Right atrium auricular region (tissue), 2 donors: ENCODE data around the gene COCH. TPM values are rescaled to one million over a fixed set of nuclear protein-coding genes. Genes with fewer than 3 reads are reported as not detected.
A peak's percentile ranks its signal among the peaks of the same experiment; 100 is the strongest.

Experiments
- DNase-seq: peaks from one replicate; pipeline ENCODE4 v3.0.0-alpha.2; 2019; ENCODE audit warnings: low spot score
- H3K27ac ChIP-seq, 2 donors: fragments of 200-600 bp; sonication (generic); 1 replicate in 1 of 2; 2 replicates in 1 of 2; pipeline ENCODE4 v1.5.1; 2016 to 2019
- H3K27me3 ChIP-seq, 2 donors: fragments of 200-600 bp; sonication (generic); one replicate each; pipeline versions ENCODE4 v1.5.1 to v1.6.0; 2017 to 2019
- H3K36me3 ChIP-seq: fragments of 200-600 bp; sonication (generic); one replicate; pipeline ENCODE4 v1.5.1; 2016
- H3K4me1 ChIP-seq, 2 donors: fragments of 200-600 bp; sonication (generic); one replicate each; pipeline versions ENCODE4 v1.5.1 to v1.6.0; 2017 to 2019
- H3K4me3 ChIP-seq, 2 donors: fragments of 200-600 bp; sonication (generic); 1 replicate in 1 of 2; 2 replicates in 1 of 2; pipeline ENCODE4 v1.5.1; 2017 to 2019; ENCODE audit warnings: mild to moderate bottlenecking in 1 of 2, moderate library complexity in 1 of 2
- H3K9me3 ChIP-seq, 2 donors: fragments of 200-600 bp; sonication (generic); one replicate each; pipeline ENCODE4 v1.5.1; 2019
- total RNA-seq, 2 donors: library from RNA; depleted of rRNA; stranded (reverse); fragments of >200 nt; gene quantifications; one replicate each; pipeline ENCODE4 v1.1.0, GENCODE V29; 2016
- TF ChIP-seq, protein P1 (sequence below), 2 donors: fragments of 200-600 bp; sonication (generic); IDR thresholded peaks; one replicate each; pipeline ENCODE4 v1.5.1; 2019; ENCODE audit warnings: antibody characterized with exemption in 2 of 2

COCH gene
- total RNA-seq, 2 donors from 2014 or later: 0.47 to 1.6 TPM

GRCh38 chr14:30869551-30870155 is 4.7 kb upstream of the COCH start:
- peaks cover 0 to 10% of the 10 kb centered on the region in 2 donors for H3K4me1 ChIP-seq
- H3K4me3 ChIP-seq: no peak overlapping the region
- H3K36me3 ChIP-seq: no peaks in the 10 kb centered on the region
- H3K27ac ChIP-seq: no peak overlapping the region
- TF ChIP-seq, protein P1, sequence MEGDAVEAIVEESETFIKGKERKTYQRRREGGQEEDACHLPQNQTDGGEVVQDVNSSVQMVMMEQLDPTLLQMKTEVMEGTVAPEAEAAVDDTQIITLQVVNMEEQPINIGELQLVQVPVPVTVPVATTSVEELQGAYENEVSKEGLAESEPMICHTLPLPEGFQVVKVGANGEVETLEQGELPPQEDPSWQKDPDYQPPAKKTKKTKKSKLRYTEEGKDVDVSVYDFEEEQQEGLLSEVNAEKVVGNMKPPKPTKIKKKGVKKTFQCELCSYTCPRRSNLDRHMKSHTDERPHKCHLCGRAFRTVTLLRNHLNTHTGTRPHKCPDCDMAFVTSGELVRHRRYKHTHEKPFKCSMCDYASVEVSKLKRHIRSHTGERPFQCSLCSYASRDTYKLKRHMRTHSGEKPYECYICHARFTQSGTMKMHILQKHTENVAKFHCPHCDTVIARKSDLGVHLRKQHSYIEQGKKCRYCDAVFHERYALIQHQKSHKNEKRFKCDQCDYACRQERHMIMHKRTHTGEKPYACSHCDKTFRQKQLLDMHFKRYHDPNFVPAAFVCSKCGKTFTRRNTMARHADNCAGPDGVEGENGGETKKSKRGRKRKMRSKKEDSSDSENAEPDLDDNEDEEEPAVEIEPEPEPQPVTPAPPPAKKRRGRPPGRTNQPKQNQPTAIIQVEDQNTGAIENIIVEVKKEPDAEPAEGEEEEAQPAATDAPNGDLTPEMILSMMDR (IDR thresholded peaks at IDR 0.05): no peak
- H3K27me3 ChIP-seq: peaks cover 2 to 3% of the 10 kb centered on the region in 2 donors
- no peaks in the 10 kb centered on the region for H3K9me3 ChIP-seq
- DNase-seq: no peak

DNA sequence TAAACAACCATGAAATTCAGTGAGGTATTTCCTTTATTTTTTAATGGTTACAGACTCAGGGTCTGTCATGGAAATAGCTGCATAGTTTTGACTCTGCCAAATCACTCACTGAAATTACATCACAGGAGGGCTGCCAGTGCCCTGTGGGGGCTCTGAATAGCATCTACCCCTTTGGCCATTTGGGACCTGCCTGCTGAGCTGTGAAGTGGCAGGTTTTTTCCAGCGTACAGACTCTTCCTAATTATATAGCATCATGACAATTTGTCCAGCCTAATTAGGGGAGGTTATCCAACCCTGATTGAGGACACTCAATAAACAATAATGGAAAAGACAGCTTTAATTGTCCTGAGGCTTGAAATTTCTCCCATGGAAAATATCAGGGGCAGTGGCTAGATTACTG is 1.8 kb upstream of the COCH start:
- Histone ChIP-seq H3K27ac (no peak overlapping the region), H3K9me3 (no peaks in the 10 kb centered on the region), H3K27me3 (peaks cover 11% of the 10 kb centered on the region in 2 donors), H3K4me1 (peaks cover 0 to 20% of the 10 kb centered on the region in 2 donors), H3K4me3 (no peak overlapping the region), H3K36me3 (no peaks in the 10 kb centered on the region)
- TF ChIP-seq, protein P1 (IDR thresholded peaks at IDR 0.05): no peak
- no peak for DNase-seq

DNA sequence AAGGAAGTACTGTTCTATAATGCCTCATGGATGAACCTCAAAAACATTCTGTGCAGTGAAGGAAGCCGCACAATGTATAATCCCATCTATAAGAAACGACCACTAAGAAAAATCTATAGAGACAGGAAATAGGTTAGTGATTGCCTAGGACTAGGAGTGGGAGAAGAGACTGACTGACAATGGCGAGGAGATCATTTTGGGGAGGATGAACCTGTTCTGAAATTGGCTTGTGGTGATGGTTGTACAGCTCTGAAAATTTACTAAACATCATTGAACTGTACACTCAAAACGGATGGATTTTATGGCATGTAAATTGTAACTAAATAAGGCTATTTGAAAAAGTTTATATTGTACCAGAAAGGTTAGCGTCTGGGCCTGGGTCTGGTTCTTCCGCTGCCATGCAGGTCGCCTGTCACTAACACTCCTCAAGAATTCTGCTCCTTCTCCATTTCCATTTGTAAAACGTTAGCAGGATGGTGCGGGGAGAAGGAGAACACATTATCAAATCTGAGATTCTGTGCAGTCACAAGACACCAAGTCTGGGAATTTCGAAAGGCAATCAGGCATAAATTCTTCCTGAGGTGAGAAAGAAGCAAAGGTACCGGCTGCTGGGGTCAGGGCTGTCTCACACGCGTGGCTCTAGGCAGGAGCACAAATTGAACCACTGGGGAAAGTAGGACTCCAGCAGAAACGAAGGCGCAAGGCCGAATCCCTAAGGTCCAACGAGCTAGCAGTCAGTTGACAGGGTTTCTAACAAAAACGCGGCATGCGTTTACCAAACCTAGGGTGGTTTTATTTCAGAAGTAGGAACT is 845 bp upstream of the COCH start:
- TF ChIP-seq, protein P1 (IDR thresholded peaks at IDR 0.05): no peak
- no peak for DNase-seq
- Histone ChIP-seq H3K36me3 (no peaks in the 10 kb centered on the region), H3K9me3 (no peaks in the 10 kb centered on the region), H3K27ac (no peak overlapping the region), H3K27me3 (peaks cover 11% of the 10 kb centered on the region in 2 donors), H3K4me3 (peak overlapping the region in 1 of 2 donors; percentile 64), H3K4me1 (peaks cover 0 to 20% of the 10 kb centered on the region in 2 donors)

DNA sequence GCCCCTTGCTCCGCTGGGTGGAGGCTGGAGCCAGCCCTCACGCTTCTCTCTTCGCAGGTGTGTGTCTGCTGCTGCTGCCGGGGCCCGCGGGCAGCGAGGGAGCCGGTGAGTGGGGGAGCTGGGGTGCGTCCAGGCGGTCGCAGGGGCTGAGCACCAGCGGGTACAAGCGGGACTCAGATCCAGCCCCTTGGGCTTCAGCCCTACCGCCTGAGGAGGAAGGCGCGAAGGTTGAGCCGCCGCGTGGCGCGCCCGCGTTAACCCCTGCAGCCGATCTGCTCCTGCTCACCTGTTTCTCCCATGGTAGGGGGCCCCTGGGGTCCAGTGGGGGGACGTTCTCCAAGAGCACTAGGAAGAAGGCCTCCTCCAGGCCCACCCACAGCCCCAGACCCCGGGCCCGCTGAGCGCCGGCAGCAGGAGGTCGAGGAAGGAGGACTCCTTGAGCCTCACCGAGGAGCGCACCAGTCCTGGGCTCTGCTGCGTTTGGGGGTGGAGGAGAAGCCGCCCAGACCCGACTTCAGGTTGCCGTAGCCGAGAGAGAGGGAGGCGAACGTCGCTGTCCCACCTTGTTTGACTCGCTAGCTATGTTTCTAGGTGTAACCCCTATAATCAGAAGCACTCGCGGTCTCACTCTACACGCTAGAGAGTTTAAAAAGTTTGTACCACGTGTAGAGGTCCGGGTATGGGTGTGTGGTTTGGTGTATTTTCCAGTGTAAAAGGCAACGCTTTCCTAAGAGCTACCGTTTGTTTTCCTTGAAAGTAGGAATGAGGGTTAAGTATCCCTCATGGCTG is 834 bp downstream of the COCH start:
- TF ChIP-seq, protein P1 (IDR thresholded peaks at IDR 0.05): no peak
- Histone ChIP-seq H3K9me3 (no peaks in the 10 kb centered on the region), H3K27me3 (peaks cover 11% of the 10 kb centered on the region in 2 donors), H3K36me3 (no peaks in the 10 kb centered on the region), H3K4me1 (peaks cover 0 to 20% of the 10 kb centered on the region in 2 donors), H3K4me3 (peak overlapping the region; percentile 41 to 64), H3K27ac (no peak overlapping the region)
- no peak for DNase-seq

DNA sequence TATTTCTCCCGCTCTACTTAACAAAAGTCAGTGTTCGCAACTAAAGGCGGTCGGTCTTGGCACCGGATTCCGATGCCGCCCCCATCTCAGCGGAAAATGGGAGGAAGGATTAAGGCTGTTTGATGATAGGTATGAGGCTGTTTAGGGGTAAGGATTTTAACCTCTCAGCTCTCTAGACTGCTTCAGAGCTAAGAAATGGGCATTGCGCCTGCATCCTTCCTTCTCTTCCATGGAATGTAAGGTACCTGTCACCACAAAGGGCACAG is 1.4 kb downstream of the COCH start:
- TF ChIP-seq, protein P1 (IDR thresholded peaks at IDR 0.05): no peak
- H3K9me3 ChIP-seq: no peaks in the 10 kb centered on the region
- H3K4me3 ChIP-seq: no peak overlapping the region
- H3K36me3 ChIP-seq: no peaks in the 10 kb centered on the region
- H3K27ac ChIP-seq: no peak overlapping the region
- peaks cover 11% of the 10 kb centered on the region in 2 donors for H3K27me3 ChIP-seq
- no peak for DNase-seq
- H3K4me1 ChIP-seq: peaks cover 0 to 20% of the 10 kb centered on the region in 2 donors
